HEK293 (cell line): ENCODE results near the gene ODAD4.
"Not testable (repeated sequence)": the region's sequence is repeated elsewhere in the genome, so short reads cannot be mapped to it uniquely, and the experiment has no call there.

ENCODE experiments used
- CTCF ChIA-PET: fragments of 350-600 bp; formaldehyde crosslinking; extraction: SDS; loops from one replicate; lab custom pipeline; 2021; ENCODE audit warnings: antibody characterized with exemption; lab: Yijun Ruan, JAX
- POLR2A ChIA-PET: fragments of 300-600 bp; formaldehyde crosslinking; extraction: SDS; loops from one replicate; lab custom pipeline; 2020; ENCODE audit warnings: antibody characterized with exemption, inconsistent platforms; lab: Yijun Ruan, JAX
- H3K27ac ChIP-seq: fragments of 200-500 bp; sonication (Bioruptor generic); 2 replicates; pipeline ENCODE4 v1.5.1; 2014; ENCODE audit warnings: low read depth, low read length, control low read depth, inconsistent platforms; ENCODE audit errors: extremely low read depth
- H3K36me3 ChIP-seq, 2 experiments: fragments of 200-500 bp in 1 of 2; sonication (Bioruptor generic) in 1 of 2; 1 replicate in 1 of 2; 2 replicates in 1 of 2; pipeline ENCODE4 v1.5.1; 2014 to 2017; ENCODE audit warnings: inconsistent platforms in 2 of 2, low read length in 2 of 2; ENCODE audit not compliant: control insufficient read depth in 2 of 2, insufficient read depth in 1 of 2
- H3K4me1 ChIP-seq: fragments of 200-500 bp; sonication (Bioruptor generic); 2 replicates; pipeline ENCODE4 v1.5.1; 2014; ENCODE audit warnings: mild to moderate bottlenecking, low read length, inconsistent platforms; ENCODE audit not compliant: control insufficient read depth, insufficient read depth
- H3K4me3 ChIP-seq: 2 replicates; pipeline ENCODE4 v1.5.1; 2011; ENCODE audit warnings: low read depth, mild to moderate bottlenecking, control low read depth, low read length, moderate library complexity
- H3K9me3 ChIP-seq: fragments of 200-500 bp; sonication (Bioruptor generic); 2 replicates; pipeline ENCODE4 v1.5.1; 2014; ENCODE audit warnings: low read depth, low read length, inconsistent platforms; ENCODE audit not compliant: control insufficient read depth, insufficient read depth
- FEZF1 ChIP-seq: fragments of 450-650 bp; formaldehyde crosslinking; IDR thresholded peaks from 2 replicates; pipeline ENCODE4 v1.5.1; 2016; ENCODE audit warnings: missing biosample characterization, missing genetic modification characterization
- OSR2 ChIP-seq: fragments of 450-650 bp; formaldehyde crosslinking; IDR thresholded peaks from 2 replicates; pipeline ENCODE4 v1.5.1; 2016; ENCODE audit warnings: missing biosample characterization, missing genetic modification characterization
- PRDM6 ChIP-seq: fragments of 450-650 bp; formaldehyde crosslinking; IDR thresholded peaks from 2 replicates; pipeline ENCODE4 v1.5.1; 2017; ENCODE audit warnings: missing biosample characterization, missing genetic modification characterization
- SCRT1 ChIP-seq: fragments of 450-650 bp; formaldehyde crosslinking; IDR thresholded peaks from 2 replicates; pipeline ENCODE4 v1.5.1; 2016; ENCODE audit warnings: missing biosample characterization, missing genetic modification characterization, borderline replicate concordance
- SCRT2 ChIP-seq: fragments of 450-650 bp; formaldehyde crosslinking; IDR thresholded peaks from 2 replicates; pipeline ENCODE4 v1.5.1; 2016; ENCODE audit warnings: missing biosample characterization, missing genetic modification characterization
- ZNF18 ChIP-seq: fragments of 450-650 bp; formaldehyde crosslinking; IDR thresholded peaks from 2 replicates; pipeline ENCODE4 v1.5.1; 2016; ENCODE audit warnings: missing biosample characterization, missing genetic modification characterization
- ZNF184 ChIP-seq: fragments of 450-650 bp; IDR thresholded peaks from 2 replicates; pipeline ENCODE4 v1.5.1; 2018; ENCODE audit warnings: missing biosample characterization, mild to moderate bottlenecking, missing genetic modification characterization
- ZNF416 ChIP-seq: fragments of 450-650 bp; formaldehyde crosslinking; IDR thresholded peaks from 2 replicates; pipeline ENCODE4 v1.5.1; 2016; ENCODE audit warnings: missing biosample characterization, missing genetic modification characterization
- ZNF555 ChIP-seq: fragments of 450-650 bp; formaldehyde crosslinking; conservative IDR thresholded peaks from 2 replicates; pipeline ENCODE4 v1.5.1; 2017; ENCODE audit warnings: missing biosample characterization, mild to moderate bottlenecking, missing genetic modification characterization, inconsistent platforms
- ZNF571 ChIP-seq: fragments of 450-650 bp; formaldehyde crosslinking; IDR thresholded peaks from 2 replicates; pipeline ENCODE4 v1.5.0; 2017; ENCODE audit warnings: missing biosample characterization, missing genetic modification characterization
- ZNF654 ChIP-seq: fragments of 450-650 bp; formaldehyde crosslinking; IDR thresholded peaks from 2 replicates; pipeline ENCODE4 v1.5.1; 2016; ENCODE audit warnings: low read depth, missing biosample characterization, missing genetic modification characterization
- ZNF660 ChIP-seq: fragments of 450-650 bp; IDR thresholded peaks from 2 replicates; pipeline ENCODE4 v1.5.1; 2018; ENCODE audit warnings: missing biosample characterization, mild to moderate bottlenecking, missing genetic modification characterization

ODAD4 gene

GRCh38 chr17:42005166-42005565, 74.7 kb downstream of the ODAD4 start:
- no peak overlapping the region for H3K4me3 ChIP-seq
- TF ChIP-seq PRDM6 (tag by site-specific recombination) (peak; percentile 77), FEZF1 (tag by site-specific recombination) (peak; percentile 36; the same call in 1 of the 2 replicates), ZNF571 (no peak), ZNF660 (tag by site-specific recombination) (no peak), OSR2 (peak; percentile 7; the same call in 1 of the 2 replicates)
- TF ChIP-seq, all 188 proteins: peak for 3
- Histone ChIP-seq H3K27ac (no peak overlapping the region; the same call in 1 of the 2 replicates), H3K9me3 (no peaks in the 10 kb centered on the region; the same call in 1 of the 2 replicates), H3K4me1 (0 out of 2 replicates have a peak, but pooled peaks cover 2% of the 10 kb centered on the region), H3K36me3 (peaks cover 37 to 46% of the 10 kb centered on the region in 2 experiments)
- ChIA-PET POLR2A (interaction anchor here (1.1 kb wide), 1 partner anchor 12 kb away, joined by 3 read pairs; the partner anchor contains the start of gene DNAJC7), CTCF (interaction anchor here (0.6 to 5.3 kb wide), 6 partner anchors 11 to 401 kb away, joined by 3 to 21 read pairs (median 4); partner anchors contain the start of genes DNAJC7 and NKIRAS2)

- Histone ChIP-seq H3K27ac (no peak overlapping the region; the same call in 1 of the 2 replicates), H3K4me1 (0 out of 2 replicates have a peak, but pooled peaks cover 5% of the 10 kb centered on the region), H3K9me3 (no peaks in the 10 kb centered on the region), H3K4me3 (no peak overlapping the region), H3K36me3 (peaks cover 17 to 18% of the 10 kb centered on the region in 2 experiments)
- ChIA-PET CTCF (interaction anchor here (0.9 to 2.1 kb wide), 3 partner anchors 9 to 95 kb away, joined by 4 to 15 read pairs (median 5); partner anchors contain the start of genes DNAJC7 and NKIRAS2), POLR2A (interaction anchor here (0.6 to 1.2 kb wide), 3 partner anchors 11 to 218 kb away, joined by 3 to 6 read pairs (median 5); partner anchors contain the start of gene NKIRAS2)
- TF ChIP-seq ZNF654 (peak; percentile 39), ZNF555 (tag by site-specific recombination) (no peak)
Measured at GRCh38 chr17:42009170-42009569, 78.8 kb downstream of the ODAD4 start.

- not testable (repeated sequence) for H3K4me3 ChIP-seq, H3K27ac ChIP-seq
- peaks cover 23 to 25% of the 10 kb centered on the region in 2 experiments for H3K36me3 ChIP-seq
- TF ChIP-seq SCRT2 (peak; percentile 86), SCRT1 (tag by site-specific recombination) (0 out of 2 replicates have a peak, but pooled peaks have one; percentile 44)
- TF ChIP-seq, all 188 proteins: peak for 2; not testable (repeated sequence) for 186
- H3K9me3 ChIP-seq, H3K4me1 ChIP-seq: not testable (repeated sequence)
- POLR2A ChIA-PET: interaction anchor here (1.2 kb wide), 1 partner anchor 10 kb away, joined by 5 read pairs; the partner anchor contains the start of gene NKIRAS2
- CTCF ChIA-PET: interaction anchor here (1.1 to 2.1 kb wide), 2 partner anchors 8 to 94 kb away, joined by 4 to 15 read pairs; partner anchors contain the start of genes DNAJC7 and NKIRAS2
Measured at GRCh38 chr17:42010266-42010680, 79.9 kb downstream of the ODAD4 start.

GRCh38 chr17:42010898-42011516, 80.6 kb downstream of the ODAD4 start:
- Histone ChIP-seq H3K4me3 (no peak overlapping the region), H3K4me1 (peaks cover 5% of the 10 kb centered on the region; the same call in 1 of the 2 replicates), H3K27ac (no peak overlapping the region), H3K36me3 (peaks cover 24 to 25% of the 10 kb centered on the region in 2 experiments), H3K9me3 (no peaks in the 10 kb centered on the region)
- TF ChIP-seq ZNF184 (peak; percentile 94), ZNF416 (no peak)
- ChIA-PET CTCF (interaction anchor here (0.6 kb wide), 1 partner anchor 99 kb away, joined by 5 read pairs; no protein-coding TSS in a partner anchor), POLR2A (no interaction called here)

GRCh38 chr17:42012363-42012762, 81.9 kb downstream of the ODAD4 start:
- H3K27ac ChIP-seq, H3K9me3 ChIP-seq, H3K4me3 ChIP-seq, H3K4me1 ChIP-seq: not testable (repeated sequence)
- ChIA-PET POLR2A (interaction anchor here (0.8 kb wide), 1 partner anchor 8 kb away, joined by 3 read pairs; the partner anchor contains the start of gene NKIRAS2), CTCF (interaction anchor here (1.2 kb wide), 1 partner anchor 89 kb away, joined by 4 read pairs; no protein-coding TSS in a partner anchor)
- TF ChIP-seq ZNF18: 0 out of 2 replicates have a peak, but pooled peaks have one; percentile 27
- peaks cover 19 to 24% of the 10 kb centered on the region in 2 experiments for H3K36me3 ChIP-seq

GRCh38 chr17:42013740-42014139, 83.3 kb downstream of the ODAD4 start:
- H3K4me1 ChIP-seq, H3K27ac ChIP-seq, H3K4me3 ChIP-seq, POLR2A ChIA-PET, H3K9me3 ChIP-seq: not testable (repeated sequence)
- H3K36me3 ChIP-seq: peaks cover 10 to 22% of the 10 kb centered on the region in 2 experiments
- CTCF ChIA-PET: interaction anchor here (0.8 kb wide), 1 partner anchor 51 kb away, joined by 4 read pairs; no protein-coding TSS in a partner anchor
